GM10847 (cell line): ENCODE data around the gene LRFN4.

Source experiments
- POLR2A ChIP-seq: IDR thresholded peaks from 2 replicates; pipeline ENCODE4 v1.6.1; 2011; ENCODE audit not compliant: insufficient read length; ENCODE audit errors: extremely low read depth

Gene LRFN4

GRCh38 chr11:66843776-66844495 is 12.9 kb upstream of the LRFN4 start:
- TF ChIP-seq POLR2A: no peak

- no peak for TF ChIP-seq POLR2A
Measured at GRCh38 chr11:66844496-66845142, 12.2 kb upstream of the LRFN4 start.

GRCh38 chr11:66845143-66845875 is 11.6 kb upstream of the LRFN4 start:
- TF ChIP-seq POLR2A: no peak

GRCh38 chr11:66845876-66846212 is 11.0 kb upstream of the LRFN4 start:
- no peak for TF ChIP-seq POLR2A

DNA sequence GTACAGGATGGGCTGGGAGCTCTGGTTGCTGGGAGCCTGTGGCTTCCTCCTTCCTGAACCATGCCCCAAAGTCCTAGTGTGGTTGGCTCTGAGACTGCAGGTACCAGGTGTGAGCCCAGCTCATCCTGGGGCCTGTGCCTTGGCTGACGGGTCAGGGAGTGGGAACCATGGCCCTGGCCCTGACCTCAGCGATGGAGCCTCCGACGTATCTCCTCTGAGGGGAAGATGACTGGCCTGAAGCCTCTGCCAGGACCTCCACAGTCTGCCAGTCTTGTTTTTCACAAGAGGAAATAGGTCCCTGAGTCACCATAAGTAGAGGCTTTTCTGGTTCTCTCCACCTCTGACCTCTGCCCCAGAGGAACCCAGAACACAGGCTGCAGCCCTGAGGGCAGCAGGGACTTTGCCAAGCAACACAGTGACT is 10.2 kb upstream of the LRFN4 start:
- TF ChIP-seq POLR2A: no peak

DNA sequence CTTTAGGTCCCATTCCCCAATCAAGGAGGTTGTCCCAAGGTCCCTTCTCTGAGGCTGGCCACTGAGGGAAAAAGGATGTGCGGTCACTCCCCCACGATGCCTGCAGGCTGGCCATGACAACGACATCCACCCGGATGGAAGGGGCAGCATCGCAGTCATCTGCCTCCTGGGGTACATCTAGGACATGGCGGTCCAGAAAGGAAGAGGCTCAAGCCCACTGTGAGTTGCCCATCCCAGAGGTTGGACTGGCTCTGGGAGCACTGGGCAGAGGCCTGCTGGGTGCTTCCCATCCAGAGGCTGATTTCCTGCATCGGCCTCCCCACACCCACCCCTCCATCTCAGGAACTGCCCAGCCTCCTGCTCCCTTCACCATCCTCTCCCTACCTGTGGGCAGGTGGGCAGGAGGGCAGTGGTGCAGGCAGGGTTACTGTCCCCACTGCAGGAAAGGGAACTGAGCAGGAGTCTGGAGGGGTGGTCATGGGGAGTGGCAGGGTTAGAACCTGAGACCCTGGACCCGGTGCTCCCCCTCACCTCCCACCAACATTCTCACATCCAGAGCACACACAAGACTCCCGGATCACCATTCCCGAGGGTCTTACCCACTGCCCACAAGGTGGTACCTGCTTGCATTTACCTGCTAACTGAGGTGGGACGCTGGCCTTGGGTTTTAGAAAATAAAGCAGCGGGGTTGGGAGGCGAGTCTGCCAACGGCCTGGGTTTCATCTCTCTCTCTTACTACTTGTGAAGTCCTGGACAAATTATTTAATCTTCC is 9.2 kb upstream of the LRFN4 start:
- TF ChIP-seq POLR2A: no peak

DNA sequence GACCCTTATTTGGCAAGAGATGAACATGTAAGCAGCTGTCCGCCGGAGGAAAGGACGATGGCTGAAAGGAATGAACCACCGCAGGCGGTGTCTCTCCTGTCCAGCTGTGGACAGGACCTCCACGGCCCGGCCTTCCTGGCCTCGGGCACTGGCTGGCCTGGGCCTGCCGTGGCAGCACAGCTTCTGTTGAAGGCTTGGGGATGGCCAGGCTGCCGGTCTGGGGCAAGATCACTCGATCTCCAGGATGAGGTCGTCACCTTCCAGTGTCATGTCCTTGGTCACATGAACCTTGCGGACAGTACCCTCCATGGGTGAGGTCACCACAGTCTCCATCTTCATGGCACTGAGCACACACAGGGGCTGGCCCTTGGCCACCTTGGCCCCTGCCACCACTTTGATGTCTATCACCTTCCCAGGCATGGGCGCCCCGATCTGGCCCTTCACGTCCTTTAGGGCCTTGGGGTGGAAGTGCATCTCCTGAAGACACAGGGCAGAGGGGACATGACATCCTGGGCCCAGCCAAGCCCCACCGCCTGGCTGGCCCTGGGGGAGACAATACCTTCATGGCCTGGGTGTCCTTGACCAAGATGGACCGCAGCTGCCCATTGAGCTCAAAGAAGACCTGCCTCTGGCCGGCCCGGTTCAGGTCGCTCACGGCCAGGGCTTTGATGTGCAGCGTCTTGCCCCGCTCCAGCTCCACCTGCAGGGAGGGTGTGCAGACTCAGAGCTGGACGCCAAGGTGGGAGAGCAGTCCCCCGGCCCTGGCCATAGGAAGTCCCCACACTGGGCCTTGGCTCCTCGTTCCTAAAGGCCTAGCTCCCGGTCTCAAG is 8.0 kb upstream of the LRFN4 start:
- TF ChIP-seq POLR2A: no peak

- no peak for TF ChIP-seq POLR2A
Measured at GRCh38 chr11:66849501-66850234, 7.2 kb upstream of the LRFN4 start.

DNA sequence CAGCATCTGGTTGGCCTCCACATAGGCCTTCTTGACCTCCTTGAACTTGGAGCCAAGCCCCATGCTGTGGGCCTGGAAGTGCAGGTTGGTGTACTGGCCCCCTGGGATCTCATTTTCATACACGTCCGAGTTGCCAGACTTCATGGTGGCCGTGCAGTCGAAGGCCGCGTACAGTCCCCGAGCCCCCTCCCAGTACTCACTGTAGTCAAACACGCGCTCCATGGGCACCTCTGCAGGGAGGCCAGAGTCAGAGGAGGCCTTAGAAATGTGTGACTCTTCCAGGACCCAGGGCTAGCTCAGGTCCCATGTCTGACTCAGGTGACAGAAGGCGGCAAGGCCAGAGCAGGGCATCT is 6.7 kb upstream of the LRFN4 start:
- no peak for TF ChIP-seq POLR2A

DNA sequence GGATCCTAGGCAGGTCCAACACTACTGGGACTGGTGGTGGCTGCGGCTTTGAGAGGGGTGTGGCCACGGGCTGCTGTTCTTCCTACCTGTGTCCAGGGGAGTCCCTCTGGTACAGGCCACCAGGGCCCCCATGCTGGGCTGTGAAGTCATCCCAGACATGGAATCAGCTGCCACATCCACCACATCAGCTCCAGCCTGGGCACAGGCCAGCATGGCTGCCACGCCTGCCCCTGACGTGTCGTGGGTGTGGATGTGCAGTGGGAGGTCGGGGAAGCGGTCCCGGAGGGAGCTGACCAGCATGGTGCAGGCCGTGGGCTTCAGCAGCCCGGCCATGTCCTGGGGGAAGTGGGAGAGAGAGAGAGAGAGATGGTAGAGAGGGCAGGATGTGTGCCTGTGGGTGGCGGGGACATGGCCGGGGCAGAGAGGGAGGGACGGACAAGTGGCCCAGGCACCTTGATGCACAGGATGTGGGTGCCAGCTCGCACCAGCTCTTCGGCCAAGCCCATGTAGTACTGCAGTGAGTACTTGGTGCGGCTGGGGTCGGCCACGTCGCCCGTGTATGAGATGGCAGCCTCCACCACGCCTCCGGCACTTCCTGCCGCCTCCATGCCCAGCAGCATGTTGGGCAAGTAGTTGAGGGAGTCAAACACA is 6.2 kb upstream of the LRFN4 start:
- no peak for TF ChIP-seq POLR2A

DNA sequence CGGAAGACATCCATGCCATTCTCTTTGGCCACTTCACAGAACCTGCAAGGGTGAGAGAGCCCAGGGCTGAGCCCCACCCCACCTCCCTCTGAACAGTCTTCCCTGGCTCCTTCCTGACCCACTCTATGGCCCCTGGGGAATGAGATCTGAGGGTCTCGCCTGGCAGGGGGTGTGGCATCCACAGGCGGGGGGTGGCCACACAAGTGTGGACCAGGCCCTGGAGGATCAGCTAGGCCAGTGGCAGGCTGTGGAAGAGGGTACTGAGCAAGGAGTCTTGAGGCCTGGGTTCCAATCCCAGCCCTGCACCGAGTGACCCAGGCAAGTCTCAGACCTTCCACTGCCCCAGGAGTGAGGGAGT is 5.6 kb upstream of the LRFN4 start:
- TF ChIP-seq POLR2A: no peak

DNA sequence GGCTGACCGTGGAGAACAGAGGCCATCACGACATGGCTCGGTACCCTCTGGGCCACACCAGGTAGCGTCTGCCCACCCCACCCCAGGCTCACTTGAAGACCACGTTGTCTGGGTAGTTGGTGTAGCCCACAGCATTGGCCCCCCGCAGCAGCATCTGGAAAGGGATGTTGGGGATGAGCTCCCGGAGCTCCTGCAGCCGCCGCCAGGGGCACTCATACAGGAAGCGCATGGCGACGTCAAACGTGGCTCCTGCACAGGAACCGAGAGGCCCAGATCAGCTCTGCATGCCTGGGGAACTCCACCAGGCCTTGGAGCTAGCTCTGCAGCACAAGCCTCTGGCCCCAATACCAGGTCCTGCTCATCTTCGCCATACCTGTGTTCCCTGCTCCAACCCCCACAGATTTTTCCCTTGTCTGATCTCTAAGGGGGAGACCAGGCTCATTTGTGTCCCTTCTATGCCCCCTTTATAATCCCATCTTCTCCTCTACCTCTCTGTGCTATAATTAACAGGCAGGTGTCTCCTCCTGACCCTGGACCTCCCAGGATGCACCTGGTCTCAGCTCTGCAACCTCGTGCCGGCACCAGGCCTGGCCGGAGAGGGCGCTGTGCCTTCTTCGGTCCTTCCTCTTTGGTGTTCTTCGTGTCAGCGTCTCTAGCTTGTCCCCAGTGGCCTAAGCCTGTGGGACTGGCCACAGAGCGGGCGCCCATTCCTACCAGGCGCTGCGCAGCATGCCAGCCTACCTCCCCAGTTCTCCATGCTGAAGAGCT is 5.0 kb upstream of the LRFN4 start:
- no peak for TF ChIP-seq POLR2A
